HCT116 (cell line): Measurements from ENCODE around the gene SLC9B1.

Experiments used
- CTCF ChIP-seq, 3 experiments: fragments of 200-600 bp in 1 of 3; sonication (generic) in 1 of 3; IDR thresholded peaks in 2 of 3; conservative IDR thresholded peaks in 1 of 3; 2 replicates each; pipeline ENCODE4 v1.5.1; 2012 to 2017; ENCODE audit warnings: low read depth in 2 of 3, low read length in 2 of 3, antibody characterized with exemption in 1 of 3, borderline replicate concordance in 1 of 3, control low read depth in 1 of 3, mild to moderate bottlenecking in 1 of 3, mixed read lengths in 1 of 3, mixed run types in 1 of 3, moderate library complexity in 1 of 3; ENCODE audit not compliant: insufficient read depth in 1 of 3
- POLR2A ChIP-seq: IDR thresholded peaks from 2 replicates; pipeline ENCODE4 v1.7.0; 2011; ENCODE audit warnings: borderline replicate concordance; ENCODE audit not compliant: insufficient read depth, insufficient read length; ENCODE audit errors: extremely low read depth
- REST ChIP-seq: IDR thresholded peaks from 2 replicates; pipeline ENCODE4 v1.6.1; 2012; ENCODE audit warnings: low read depth
- SIN3A ChIP-seq: IDR thresholded peaks from 2 replicates; pipeline ENCODE4 v1.6.1; 2012; ENCODE audit warnings: low read depth
- SRF ChIP-seq: IDR thresholded peaks from 2 replicates; pipeline ENCODE4 v1.6.1; 2012; ENCODE audit warnings: low read depth
- ZNF274 ChIP-seq: fragments of 200-500 bp; sonication (Bioruptor generic); IDR thresholded peaks from 2 replicates; pipeline ENCODE4 v1.6.1; 2014; ENCODE audit warnings: mild to moderate bottlenecking, low read depth, low read length, inconsistent platforms

- TF ChIP-seq POLR2A, result no peak
- TF ChIP-seq SRF, result no peak
- TF ChIP-seq SIN3A, result no peak
- TF ChIP-seq CTCF (IDR thresholded peaks at IDR 0.05 in 2 of 3, conservative IDR thresholded peaks at IDR 0.05 in 1 of 3; ENCODE audit: borderline replicate concordance in 1 of 3, insufficient read depth in 1 of 3, low read depth in 2 of 3, low read length in 2 of 3), result no peak
- TF ChIP-seq REST, result no peak
- TF ChIP-seq ZNF274, result no peak
Measured at GRCh38 chr4:103011378-103012025, 8.0 kb downstream of the SLC9B1 start.
